Limb (tissue), 2 donors: ENCODE measurements around the gene EFHD1.
"Not testable (repeated sequence)": the region's sequence is repeated elsewhere in the genome, so short reads cannot be mapped to it uniquely, and the experiment has no call there.

Source experiments
- DNase-seq, 2 donors: peaks; one replicate each; pipeline ENCODE4 v3.0.0-alpha.2; 2016; ENCODE audit errors: extremely low spot score in 2 of 2

The EFHD1 gene

DNA sequence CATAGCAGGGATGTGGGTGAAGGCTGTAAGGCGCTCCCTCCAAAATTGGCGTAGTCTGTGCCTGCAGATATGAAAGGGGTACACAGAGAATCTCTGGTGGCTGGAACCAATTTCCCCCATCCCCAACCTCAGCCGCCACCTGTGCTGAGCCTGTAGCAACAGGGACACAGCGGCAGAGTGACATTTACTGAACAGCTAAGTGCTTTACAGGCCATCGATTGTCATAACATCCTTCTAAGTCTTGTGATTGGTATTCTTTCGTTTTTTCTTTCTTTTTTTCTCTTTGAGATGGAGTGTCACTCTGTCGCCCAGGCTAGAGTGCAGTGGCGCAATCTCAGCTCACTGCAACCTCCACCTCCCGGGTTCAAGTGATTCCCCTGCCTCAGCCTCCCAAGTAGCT lies 12.2 kb upstream of the EFHD1 start:
- no peak for DNase-seq

GRCh38 chr2:232622563-232622962 lies 10.8 kb upstream of the EFHD1 start:
- no peak for DNase-seq

- DNase-seq, result peak in 1 of 2 donors; percentile 45
Observed at GRCh38 chr2:232623768-232624765, 9.3 kb upstream of the EFHD1 start.

DNA sequence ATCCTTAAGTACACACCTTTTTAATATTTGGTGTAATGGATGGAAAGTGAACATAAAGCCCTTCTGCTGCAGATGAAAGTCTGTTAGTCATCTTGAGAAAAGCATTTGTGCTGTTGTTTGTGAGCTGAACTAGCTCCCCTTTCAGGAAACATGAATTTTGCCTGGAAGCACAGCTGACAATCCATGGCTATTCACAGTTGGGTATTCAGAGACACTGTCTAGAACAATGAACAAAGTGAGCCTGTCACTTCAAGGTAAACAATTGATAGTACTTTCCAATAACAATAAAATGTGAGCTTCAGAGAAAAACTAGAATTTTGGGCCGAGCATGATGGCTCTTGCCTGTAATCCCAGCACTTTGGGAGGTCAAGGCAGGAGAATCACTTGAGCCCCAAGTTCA lies 6.8 kb upstream of the EFHD1 start:
- DNase-seq, result no peak

DNA sequence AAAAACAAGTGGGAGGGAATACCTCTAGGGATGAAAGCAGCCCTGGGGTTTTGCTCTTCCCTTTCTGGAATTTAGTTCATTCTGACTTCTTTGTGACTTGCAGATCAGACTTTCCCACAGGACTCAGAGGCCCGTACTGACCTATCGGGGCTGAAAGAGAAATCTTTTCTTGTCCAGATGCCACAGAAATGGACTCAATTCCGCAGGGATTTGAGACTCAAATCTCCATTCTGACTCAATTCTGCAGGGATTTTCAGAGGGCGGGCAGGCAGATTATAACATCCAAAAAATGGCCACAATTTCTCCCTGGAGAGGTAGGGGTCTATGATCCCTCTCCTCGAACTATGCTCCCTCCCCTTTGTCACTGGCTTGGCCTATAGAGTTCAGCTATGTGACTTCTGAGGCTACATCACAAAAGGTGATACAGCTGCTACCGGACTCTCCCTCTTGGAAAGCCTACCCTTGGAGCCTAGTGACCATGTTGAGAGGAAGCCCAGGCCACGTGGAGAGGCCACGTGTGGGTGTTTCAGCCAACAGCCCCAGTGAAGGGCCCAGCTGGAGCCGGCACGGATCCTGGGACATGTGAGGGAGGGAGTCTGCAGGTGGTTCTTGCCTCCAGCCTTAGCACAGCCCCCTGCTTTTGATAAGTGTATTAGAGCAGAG lies 4.8 kb upstream of the EFHD1 start:
- DNase-seq, result no peak

DNA sequence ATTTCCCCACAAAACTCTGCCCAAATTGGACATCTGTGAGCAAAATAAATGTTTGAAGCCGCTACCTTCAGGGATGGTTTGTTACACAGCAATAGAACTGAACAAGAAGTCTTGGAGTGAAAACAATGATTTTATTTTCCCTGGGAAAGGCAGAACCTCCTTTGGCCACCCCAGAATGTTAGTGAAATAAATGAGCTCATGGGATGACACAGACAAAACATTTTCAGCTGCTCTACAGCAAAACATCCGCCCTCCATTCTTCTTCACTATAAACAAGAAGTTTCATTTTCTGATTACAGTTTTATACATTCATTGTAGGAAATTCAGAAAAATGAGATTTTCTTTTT lies 4.3 kb upstream of the EFHD1 start:
- DNase-seq, result no peak

- DNase-seq, result no peak
Observed at GRCh38 chr2:232632229-232632903, 1.0 kb upstream of the EFHD1 start.

- DNase-seq, result no peak
Observed at GRCh38 chr2:232632904-232633412, 446 bp upstream of the EFHD1 start.

DNA sequence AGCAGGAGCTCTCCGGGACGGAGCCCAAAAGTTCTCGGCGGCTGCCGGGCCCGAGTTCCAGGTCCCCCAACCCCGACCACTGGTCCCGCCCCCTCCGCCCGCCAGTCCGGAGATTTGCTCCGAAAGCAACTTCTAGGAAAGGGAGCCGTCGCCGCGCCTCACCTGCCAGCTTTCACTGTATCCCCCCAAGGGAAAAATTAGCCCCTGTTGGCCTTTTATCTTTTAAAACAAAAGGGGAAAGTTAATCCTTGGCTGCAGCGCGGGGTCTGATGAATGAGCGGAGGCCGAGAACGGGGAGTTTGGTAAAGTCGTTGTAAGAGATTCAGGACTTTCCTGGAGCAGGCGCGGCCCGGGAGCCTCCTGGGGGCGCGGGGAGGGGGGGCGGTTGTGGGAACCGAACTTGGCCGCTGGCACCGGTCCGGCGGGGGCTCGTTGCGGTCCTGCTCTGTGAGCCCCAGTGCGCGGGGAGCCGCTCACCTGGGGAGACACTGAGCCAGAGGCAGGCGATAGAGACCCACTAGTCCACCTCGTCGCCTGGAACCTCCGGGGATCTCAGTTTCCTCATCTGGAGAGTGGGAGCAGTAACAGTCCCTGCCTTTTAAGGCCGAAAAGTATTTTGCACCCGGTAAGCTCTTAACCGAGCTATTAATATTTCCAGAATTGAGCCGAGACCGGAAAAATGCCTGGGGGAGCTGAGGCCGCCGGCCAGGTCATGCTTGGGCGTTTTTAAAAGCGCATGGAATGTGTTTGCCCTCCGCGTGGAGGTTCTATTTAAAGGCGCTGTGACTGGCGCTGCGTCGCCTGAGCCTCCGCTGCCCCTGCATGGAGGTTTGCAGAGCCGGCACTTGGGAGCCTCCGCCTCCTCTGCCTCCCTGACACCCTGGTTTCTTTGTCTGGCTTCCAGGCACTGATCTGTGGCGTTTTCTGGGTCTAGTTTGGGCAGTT lies 1.1 kb downstream of the EFHD1 start:
- DNase-seq, result peak in 1 of 2 donors; percentile 59

DNA sequence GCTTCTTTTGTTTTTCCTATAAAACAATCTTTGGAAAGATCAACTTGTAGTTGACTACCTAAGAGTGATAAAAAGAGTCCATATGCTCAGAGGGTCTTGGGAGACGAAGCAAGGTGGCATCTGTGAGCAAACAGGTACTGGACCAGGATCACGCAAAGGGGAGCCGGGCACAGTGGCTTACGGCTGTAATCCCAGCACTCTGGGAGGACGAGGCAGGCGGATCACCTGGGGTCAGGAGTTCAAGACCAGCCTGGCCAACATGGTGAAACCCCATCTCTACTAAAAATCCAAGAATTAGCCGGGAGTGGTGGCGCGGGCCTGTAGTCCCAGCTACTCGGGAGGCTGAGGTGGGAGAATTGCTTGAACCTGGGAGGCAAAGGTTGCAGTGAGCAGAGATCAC lies 2.0 kb downstream of the EFHD1 start:
- not testable (repeated sequence) for DNase-seq

DNA sequence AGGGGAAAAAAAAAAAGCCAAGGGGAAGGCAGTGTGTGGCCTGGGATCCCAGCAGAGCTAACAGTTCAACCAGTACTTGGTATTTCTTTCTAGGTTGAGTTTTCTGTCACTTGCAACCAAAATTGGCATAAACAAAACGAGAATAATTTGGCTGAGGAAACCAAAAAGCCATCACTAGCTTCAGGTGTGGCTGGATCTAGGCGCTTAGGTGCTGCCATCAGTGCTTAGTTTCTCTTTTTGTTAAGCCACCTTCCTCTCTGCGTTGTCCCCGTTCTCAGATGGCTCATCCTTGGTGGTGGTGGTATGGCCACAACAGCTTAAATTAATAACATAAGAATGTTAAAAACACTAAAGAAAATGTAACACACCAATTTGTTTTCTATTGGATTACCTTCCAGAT lies 2.4 kb downstream of the EFHD1 start:
- DNase-seq, result no peak

GRCh38 chr2:232636788-232637420 lies 3.5 kb downstream of the EFHD1 start:
- DNase-seq, result no peak

- DNase-seq, result no peak
Observed at GRCh38 chr2:232637866-232638583, 4.6 kb downstream of the EFHD1 start.

- DNase-seq, result no peak
Observed at GRCh38 chr2:232641153-232641848, 7.9 kb downstream of the EFHD1 start.

- no peak for DNase-seq
Observed at GRCh38 chr2:232643147-232643425, 9.7 kb downstream of the EFHD1 start.

GRCh38 chr2:232643813-232644347 lies 10.5 kb downstream of the EFHD1 start:
- DNase-seq, result no peak

GRCh38 chr2:232645061-232645460 lies 11.7 kb downstream of the EFHD1 start:
- no peak for DNase-seq

DNA sequence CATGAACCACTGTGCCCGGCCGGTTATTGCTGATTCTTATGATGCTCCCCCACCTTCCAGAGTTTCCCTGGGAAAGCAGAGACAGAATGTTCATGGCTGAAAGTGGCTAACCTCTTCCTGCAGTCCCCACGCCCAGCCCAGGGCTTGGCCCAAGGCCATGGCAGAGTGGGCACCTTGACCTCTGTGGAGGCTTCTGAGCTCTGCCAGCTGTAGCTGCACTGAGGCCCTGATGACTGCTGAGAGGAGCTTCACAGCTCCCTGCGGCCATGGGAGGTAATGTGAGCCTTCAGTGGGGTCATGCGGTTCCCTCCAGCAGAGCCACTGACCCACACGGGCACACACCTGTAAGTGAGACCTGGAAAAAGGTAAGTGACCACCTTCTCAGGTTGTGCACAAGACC lies 13.3 kb downstream of the EFHD1 start:
- no peak for DNase-seq

GRCh38 chr2:232647261-232647660 lies 13.9 kb downstream of the EFHD1 start:
- no peak for DNase-seq
